Skin epidermis (tissue), 12 donors: ENCODE measurements around the gene TIMP2.

ENCODE experiments used
- H3K27ac ChIP-seq, 21 experiments: fragments of 200-600 bp; sonication (generic) in 11 of 21; one replicate each; pipeline ENCODE4 v1.5.0; 2020; ENCODE audit warnings: mild to moderate bottlenecking in 3 of 21, inconsistent platforms in 2 of 21, moderate library complexity in 2 of 21
- H3K4me3 ChIP-seq, 7 experiments: fragments of 200-600 bp; sonication (generic) in 2 of 7; one replicate each; pipeline ENCODE4 v1.5.0; 2020; ENCODE audit warnings: inconsistent platforms in 2 of 7, mild to moderate bottlenecking in 2 of 7, moderate library complexity in 1 of 7

Gene TIMP2

DNA sequence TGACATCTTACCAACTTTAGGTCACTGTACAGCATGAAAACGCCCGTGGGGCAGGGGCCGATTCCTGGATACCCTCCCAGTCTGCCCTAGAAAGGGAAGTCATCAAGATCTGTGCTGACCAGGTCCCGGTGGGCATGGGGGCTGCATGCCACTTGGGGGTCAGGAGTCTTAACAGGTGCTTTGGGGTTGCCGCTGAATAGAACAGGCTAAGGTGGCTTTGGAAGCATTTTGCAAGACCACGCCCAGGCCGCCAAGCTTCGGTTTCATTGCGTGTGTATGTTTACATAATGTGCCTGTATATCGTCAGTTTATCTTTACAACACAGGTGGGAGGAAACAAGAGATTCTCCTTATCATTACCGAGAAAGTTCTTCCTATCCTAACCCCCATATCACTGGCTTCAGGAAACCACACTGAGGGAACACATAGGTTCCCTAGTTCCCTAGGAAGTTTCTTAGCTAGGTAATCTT lies 71.2 kb downstream of the TIMP2 start:
- Histone ChIP-seq H3K4me3 (no peak overlapping the region), H3K27ac (no peak overlapping the region)

DNA sequence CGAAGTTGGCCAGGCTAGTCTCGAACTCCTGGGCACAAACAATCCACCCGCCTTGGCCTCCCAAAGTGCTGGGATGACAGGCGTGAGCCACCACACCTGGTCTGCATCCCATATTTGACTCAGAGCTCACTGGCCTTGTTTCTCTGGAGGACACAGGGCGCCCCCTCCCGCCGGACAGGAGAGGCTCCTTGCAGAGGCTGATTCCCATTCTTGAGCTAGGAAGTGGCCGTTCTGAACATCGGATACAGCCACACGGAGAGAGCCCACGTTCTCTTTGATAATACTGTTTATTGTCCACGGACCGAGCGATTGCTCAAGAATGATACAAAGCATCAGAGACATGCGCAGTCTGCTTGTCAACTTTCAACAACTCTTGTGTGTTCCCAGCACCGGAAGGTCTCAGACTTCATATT lies 72.5 kb downstream of the TIMP2 start:
- Histone ChIP-seq H3K27ac (no peak overlapping the region), H3K4me3 (no peak overlapping the region)

GRCh38 chr17:78849026-78849425 lies 76.2 kb downstream of the TIMP2 start:
- Histone ChIP-seq H3K27ac (no peak overlapping the region), H3K4me3 (no peak overlapping the region)

DNA sequence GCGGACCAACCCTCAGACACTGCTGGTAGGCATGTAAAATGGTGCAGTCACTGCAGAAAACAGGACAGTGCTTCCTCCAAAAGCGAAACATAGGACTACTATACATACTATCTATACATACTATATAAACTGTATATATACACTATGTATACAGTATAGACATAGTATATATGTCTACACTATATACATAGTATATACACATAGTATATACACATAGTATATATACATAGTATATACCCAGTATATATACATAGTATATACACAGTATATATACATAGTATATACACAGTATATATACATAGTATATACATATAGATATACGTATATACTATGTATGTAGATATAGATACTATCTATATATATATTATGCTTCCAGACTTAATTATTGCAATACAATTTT lies 78.1 kb downstream of the TIMP2 start:
- Histone ChIP-seq H3K27ac (no peak overlapping the region), H3K4me3 (no peak overlapping the region)

DNA sequence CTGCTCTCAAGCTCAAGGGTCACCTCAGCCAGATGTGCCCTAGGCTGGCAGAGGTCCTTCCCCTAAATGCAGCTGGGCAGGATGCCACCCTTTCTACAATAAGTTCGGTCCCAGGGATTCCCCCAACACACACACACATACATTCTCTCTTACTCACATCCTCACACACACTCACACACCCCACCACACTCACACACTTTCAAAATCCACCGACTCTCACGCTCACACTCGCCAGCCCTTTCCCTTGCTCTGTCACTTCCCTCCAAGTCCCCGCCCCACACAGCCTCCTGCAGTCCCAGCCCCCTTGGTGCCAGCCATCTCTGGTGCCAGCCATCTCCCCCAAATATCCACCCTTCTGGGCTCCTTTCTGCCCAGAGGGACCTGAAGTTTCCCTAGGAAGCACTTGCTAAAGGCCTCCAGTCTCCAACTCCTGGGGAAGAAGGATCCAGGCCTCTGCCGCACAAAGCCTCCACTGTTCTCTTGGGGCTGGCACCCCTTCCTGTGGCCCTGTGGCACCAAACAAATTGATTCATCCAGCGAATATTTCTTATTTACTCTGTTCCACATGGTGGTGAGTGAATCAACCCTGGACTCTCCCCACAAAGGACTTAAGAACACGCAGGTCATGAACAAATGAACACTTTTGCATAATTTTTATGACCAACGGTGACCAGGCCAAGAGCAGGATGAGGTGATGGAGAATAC lies 80.7 kb downstream of the TIMP2 start:
- H3K4me3 ChIP-seq: no peak overlapping the region
- H3K27ac ChIP-seq: no peak overlapping the region

DNA sequence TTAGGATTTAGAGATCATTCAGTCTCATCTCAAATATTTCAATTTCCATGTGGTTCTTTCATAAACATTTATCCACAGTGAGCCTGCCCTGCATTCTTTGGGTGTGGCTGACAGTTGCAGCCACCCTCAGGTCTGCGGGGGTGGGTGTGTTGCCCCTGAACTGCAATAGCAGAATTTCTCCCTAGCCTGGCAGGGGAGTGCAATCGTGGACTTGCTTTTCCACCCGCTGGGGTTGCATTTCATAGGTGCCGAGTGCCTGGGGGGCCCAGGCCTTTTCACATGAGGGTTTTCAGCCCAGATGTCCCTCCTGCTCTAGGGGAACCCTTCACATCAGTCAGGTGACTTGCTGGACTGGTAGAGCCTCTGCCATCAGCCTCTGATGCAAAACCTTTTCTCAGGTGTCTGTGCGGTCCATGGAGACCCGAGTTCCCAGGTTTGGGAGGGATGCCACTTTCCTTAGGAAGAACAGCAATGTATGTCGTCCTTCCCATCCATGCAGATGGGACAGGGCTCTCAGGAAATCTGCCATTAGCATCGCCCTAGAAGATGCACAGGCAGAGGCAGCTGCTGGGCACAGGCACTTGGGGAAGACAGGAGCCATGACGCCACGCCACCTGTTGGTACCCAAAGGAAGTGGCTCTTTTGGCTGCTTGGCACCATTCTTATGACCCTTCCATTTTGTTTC lies 82.2 kb downstream of the TIMP2 start:
- Histone ChIP-seq H3K27ac (no peak overlapping the region), H3K4me3 (no peak overlapping the region)

DNA sequence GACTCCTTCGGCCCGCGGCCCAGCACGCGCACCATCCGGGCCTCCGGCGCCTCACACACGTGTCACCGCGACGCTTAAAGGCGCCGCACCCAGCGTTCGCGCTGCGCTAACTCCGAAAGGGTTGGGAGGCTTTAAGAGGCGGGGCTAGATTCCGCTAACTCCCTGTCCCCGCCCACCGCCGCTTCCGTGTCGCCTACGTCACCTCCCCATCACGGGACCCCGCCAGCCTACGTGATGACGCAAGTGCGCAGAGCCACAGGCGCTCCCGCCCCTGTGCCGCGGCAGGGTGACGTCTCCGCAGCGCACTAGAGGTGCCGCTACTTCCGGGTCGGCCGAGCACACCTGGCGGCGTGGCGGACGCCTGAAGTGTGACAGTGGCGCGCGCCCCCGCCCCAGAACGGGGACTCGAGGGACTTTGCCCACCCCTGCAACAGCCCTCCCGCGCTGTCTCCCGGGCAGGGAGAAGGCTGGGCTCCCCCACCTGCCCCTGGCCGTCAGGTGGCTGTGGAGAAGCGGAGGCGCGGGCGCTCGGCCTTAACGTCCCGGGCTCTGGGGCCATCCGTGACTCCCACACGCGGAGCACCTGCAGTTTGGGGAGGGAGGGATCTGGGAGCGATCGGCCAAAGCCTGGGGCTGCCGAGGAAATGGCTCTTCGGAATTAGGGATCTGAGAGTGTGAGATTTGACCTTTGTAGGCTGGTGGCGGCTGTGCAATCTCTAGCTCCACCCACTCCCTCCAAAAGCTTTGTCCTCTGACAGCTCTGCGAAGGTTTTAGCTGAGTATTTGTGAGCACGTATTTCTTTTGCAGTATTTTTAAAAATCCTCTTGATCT lies 84.2 kb downstream of the TIMP2 start, which contains the start of gene USP36:
USP36 (minus strand) TSS at position 35 of the 832 bp plus-strand sequence. CDS start 4,451 bp downstream, outside the sequence.
- peak within 1 kb of the TSS; percentile 72 to 99 (median 86) for H3K4me3 ChIP-seq

DNA sequence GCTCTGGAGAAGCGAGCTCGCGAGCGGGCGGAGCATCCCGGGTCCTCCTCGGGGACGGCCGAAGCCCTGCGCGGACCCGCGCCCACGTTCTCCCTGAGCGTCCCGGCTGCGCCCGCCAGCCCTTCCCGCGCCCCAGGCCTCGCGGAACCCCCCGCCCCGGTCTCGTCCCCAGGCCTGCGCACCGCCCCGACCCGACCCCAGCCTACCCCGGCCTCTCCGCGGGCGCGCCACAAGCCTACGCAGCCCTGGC lies 84.7 kb downstream of the TIMP2 start:
- Histone ChIP-seq H3K4me3 (peak overlapping the region; percentile 72 to 99 (median 86)), H3K27ac (peak overlapping the region; percentile 88 to 100 (median 98))

More for the DNA sequence above, 84.2 kb downstream of the TIMP2 start, which contains the start of gene USP36:
- H3K27ac ChIP-seq: peak within 1 kb of the TSS; percentile 90 to 100 (median 98)

- H3K27ac ChIP-seq: peak overlapping the region; percentile 88 to 100 (median 98)
Measured at GRCh38 chr17:78839762-78840529, 85.2 kb downstream of the TIMP2 start.

GRCh38 chr17:78839235-78839761 lies 85.9 kb downstream of the TIMP2 start:
- peak overlapping the region in 18 of 21 experiments; percentile 90 to 100 (median 98) for H3K27ac ChIP-seq

More at GRCh38 chr17:78839762-78840529, 85.2 kb downstream of the TIMP2 start:
- peak overlapping the region; percentile 72 to 99 (median 86) for H3K4me3 ChIP-seq

GRCh38 chr17:78838574-78839005 lies 86.6 kb downstream of the TIMP2 start:
- H3K27ac ChIP-seq: no peak overlapping the region
- peak overlapping the region in 1 of 7 experiments; percentile 89 for H3K4me3 ChIP-seq

More at GRCh38 chr17:78839235-78839761, 85.9 kb downstream of the TIMP2 start:
- H3K4me3 ChIP-seq: peak overlapping the region; percentile 72 to 99 (median 86)

DNA sequence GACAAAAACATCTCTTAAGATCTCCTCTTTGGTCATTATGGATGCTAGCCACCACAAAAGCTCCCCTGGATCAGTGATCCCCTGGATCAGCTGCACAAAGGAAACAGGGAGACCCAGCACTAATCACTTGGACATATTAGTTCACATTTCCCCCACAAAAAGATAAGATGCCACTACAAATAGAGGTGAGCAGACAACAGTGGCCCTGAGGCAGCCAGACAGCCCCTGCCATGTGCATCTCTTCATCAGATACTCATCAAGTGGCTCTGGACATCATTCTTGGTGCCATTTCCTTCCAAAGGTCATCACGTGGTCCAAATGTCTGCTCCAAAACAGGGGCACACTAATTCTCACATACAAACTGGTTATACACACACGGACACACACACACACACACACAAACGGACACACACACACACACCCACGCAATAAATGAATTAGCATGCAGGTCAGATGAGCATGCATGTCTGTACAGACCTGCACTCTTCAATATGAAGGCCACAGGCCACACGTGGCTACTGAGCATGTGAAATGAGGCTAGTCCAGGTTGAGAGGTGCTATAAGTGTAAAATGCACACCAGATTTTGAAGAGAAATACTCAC lies 88.7 kb downstream of the TIMP2 start:
- H3K4me3 ChIP-seq: no peak overlapping the region

DNA sequence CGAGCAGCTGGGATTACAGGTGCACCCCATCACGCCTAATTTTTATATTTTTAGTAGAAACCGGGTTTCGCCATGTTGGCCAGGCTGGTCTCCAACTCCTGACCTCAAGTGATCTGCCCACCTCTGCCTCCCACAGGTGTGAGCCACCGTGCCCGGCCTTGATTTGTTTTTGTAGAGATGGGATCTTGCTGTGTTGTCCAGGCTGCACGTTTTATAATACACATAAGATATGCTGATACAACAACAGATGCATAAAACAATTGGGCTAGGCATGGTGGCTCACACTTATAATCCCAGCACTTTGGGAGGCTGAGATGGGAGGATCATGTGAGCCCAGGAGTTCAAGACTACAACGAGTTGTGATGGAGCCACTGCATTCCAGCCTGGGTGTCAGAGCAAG lies 90.6 kb downstream of the TIMP2 start:
- no peak overlapping the region for H3K4me3 ChIP-seq
- no peak overlapping the region for H3K27ac ChIP-seq

More for the DNA sequence above, 88.7 kb downstream of the TIMP2 start:
- no peak overlapping the region for H3K27ac ChIP-seq

GRCh38 chr17:78832541-78832810 lies 92.7 kb downstream of the TIMP2 start:
- H3K27ac ChIP-seq: no peak overlapping the region
- H3K4me3 ChIP-seq: no peak overlapping the region

DNA sequence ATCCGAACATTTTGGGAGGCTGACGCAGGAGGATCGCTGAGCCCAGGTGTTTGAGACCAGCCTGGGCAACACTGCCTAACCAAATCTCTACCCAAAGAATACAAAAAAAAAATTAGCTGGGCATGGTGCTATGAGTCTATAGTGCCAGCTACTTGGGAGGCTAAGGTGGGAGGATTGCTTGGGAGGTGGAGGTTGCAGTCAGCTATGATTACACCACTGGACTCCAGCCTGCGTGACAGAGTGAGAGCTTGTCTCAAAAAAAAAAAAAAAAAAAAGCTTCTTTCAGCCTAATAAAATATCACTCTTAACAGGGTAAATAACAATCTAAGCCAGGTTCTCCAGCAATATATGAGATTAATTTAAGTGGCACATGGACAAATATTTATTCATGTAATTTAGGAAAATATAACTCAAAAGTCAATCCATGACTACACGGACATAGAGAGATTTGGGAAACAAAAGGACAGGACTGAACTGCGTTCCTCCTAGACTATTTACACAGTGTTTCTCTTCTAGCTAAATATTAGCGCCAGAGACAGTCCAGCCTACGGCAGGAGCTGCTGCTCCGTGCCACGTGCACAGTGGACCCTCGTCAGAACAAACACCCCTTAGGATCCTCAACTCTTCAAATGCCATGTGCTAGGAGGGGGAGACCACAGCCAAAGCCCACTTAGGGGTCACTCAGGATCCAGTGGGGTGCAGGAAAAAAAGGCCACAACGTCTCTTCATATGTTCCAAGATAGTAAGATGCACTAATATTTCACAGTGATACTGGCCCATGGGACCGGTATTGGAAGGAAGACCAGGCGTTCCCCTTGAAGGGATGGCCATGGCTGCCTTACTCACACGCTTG lies 93.3 kb downstream of the TIMP2 start:
- no peak overlapping the region for H3K4me3 ChIP-seq
- no peak overlapping the region for H3K27ac ChIP-seq

DNA sequence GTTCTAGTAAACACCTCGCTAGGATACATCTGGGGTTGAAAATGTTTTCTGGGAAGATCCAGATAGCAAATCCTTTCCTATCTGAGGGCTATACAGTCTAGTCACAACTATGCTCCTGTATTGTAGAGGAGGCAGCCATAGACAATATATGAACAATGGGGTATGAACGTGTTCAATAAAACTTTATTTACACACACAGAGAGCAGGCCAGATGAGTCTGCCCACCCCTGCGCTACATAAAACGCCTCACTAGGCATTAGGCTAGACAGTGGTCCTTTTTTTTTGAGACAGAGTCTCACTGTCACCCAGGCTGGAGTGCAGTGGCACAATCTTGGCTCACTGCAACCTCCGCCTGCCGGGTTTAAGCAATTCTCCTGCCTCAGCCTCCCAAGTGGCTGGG lies 95.7 kb downstream of the TIMP2 start:
- Histone ChIP-seq H3K27ac (no peak overlapping the region), H3K4me3 (no peak overlapping the region)

DNA sequence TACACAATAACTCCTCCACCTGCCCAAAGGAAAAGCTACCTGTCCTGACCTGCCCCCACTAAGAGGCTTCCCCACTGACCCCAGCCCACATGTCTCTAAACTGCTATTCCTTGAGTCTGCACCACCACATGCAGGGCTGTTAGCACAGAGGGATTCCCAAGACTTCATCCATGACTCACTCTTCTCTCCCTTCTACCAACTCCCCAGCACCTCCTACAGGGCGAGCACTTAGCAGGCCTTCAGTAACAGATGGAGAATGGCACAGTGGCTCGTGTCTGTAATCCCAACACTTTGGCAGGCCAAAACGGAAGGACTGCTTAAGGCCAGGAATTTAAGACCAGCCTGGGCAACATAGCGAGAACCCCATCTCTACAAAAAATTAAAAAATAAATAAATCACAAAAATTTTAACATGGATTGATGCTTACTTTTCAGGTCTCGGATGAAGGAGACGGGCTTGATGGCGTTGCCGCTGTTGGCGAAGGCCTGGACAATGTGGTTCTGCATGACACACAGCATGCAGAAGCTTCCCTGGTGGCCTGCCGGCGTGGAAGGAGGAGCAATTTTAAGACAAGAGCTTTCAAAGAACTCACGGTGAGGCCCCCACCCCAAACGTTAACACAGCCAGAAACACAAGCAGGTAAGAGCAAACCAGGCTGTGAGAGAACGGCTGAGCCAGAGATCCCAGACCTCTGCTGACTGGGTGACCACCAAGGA lies 96.6 kb downstream of the TIMP2 start:
- Histone ChIP-seq H3K27ac (no peak overlapping the region), H3K4me3 (no peak overlapping the region)
